Measurements from ENCODE around the gene TC2N.

- TF ChIP-seq CTCF (conservative IDR thresholded peaks at IDR 0.05): no peak
- TF ChIP-seq EZH2 (IDR thresholded peaks at IDR 0.05; ENCODE audit: low read depth): no peak
Observed at GRCh38 chr14:91878274-91878673, 10.9 kb upstream of the TC2N start.
